Chondrocyte (in vitro differentiated cells): Measurements from ENCODE around the gene ELOVL1. TPM values are rescaled to one million over a fixed set of nuclear protein-coding genes. Genes with fewer than 3 reads are reported as not detected.

Source experiments
- DNase-seq: peaks from one replicate; pipeline ENCODE4 v3.0.0; 2021; ENCODE audit warnings: mixed read lengths, low spot score
- H3K27ac Mint-ChIP-seq: one replicate; pipeline ENCODE4 v1.8.0; 2021; ENCODE audit warnings: mild to moderate bottlenecking, moderate library complexity, mixed read lengths; ENCODE audit not compliant: unreplicated experiment
- H3K27me3 Mint-ChIP-seq: 2 replicates; pipeline ENCODE4 v1.8.0; 2021; ENCODE audit warnings: low read depth, mixed read lengths
- H3K36me3 Mint-ChIP-seq: 2 replicates; pipeline ENCODE4 v1.8.0; 2021; ENCODE audit warnings: low read depth, mixed read lengths
- H3K4me1 Mint-ChIP-seq: 2 replicates; pipeline ENCODE4 v1.8.0; 2021; ENCODE audit warnings: low read depth, mild to moderate bottlenecking, mixed read lengths
- H3K4me3 Mint-ChIP-seq: one replicate; pipeline ENCODE4 v1.8.0; 2021; ENCODE audit warnings: mild to moderate bottlenecking, moderate library complexity, mixed read lengths; ENCODE audit not compliant: unreplicated experiment
- H3K9me3 Mint-ChIP-seq: 2 replicates; pipeline ENCODE4 v1.8.0; 2021; ENCODE audit warnings: low read depth, mixed read lengths
- CTCF ChIP-seq: fragments of 200-600 bp; sonication (generic); IDR thresholded peaks from 2 replicates; pipeline ENCODE4 v1.5.0; 2021; ENCODE audit warnings: antibody characterized with exemption, mild to moderate bottlenecking, moderate library complexity
- microRNA-seq: library from miRNA; unstranded; fragments of <30 nt; microRNA quantifications from one replicate; pipeline ENCODE4 v1.2.0, GENCODE V29; 2020; ENCODE audit warnings: borderline number of aligned reads
- total RNA-seq: library from RNA; stranded (reverse); gene quantifications from 3 replicates; pipeline ENCODE4 v1.2.1, GENCODE V29; 2021

The ELOVL1 gene
- total RNA-seq, 1 donor from 2014 or later: 103 TPM

GRCh38 chr1:43315481-43315880, 52.3 kb downstream of the ELOVL1 start:
- no peaks in the 10 kb centered on the region for H3K4me1 Mint-ChIP-seq
- no peaks in the 10 kb centered on the region for H3K36me3 Mint-ChIP-seq
- no peak for DNase-seq
- H3K27me3 Mint-ChIP-seq: no peaks in the 10 kb centered on the region
- no peak overlapping the region for H3K27ac Mint-ChIP-seq
- no peaks in the 10 kb centered on the region for H3K9me3 Mint-ChIP-seq
- no peak overlapping the region for H3K4me3 Mint-ChIP-seq
- TF ChIP-seq CTCF: no peak

GRCh38 chr1:43314233-43314632, 53.6 kb downstream of the ELOVL1 start:
- Mint-ChIP-seq H3K4me1 (no peaks in the 10 kb centered on the region), H3K27ac (no peak overlapping the region), H3K36me3 (no peaks in the 10 kb centered on the region), H3K27me3 (no peaks in the 10 kb centered on the region), H3K4me3 (no peak overlapping the region), H3K9me3 (no peaks in the 10 kb centered on the region)
- peak; percentile 33 for DNase-seq
- TF ChIP-seq CTCF: no peak

- Mint-ChIP-seq H3K4me3 (no peak overlapping the region), H3K9me3 (no peaks in the 10 kb centered on the region), H3K36me3 (no peaks in the 10 kb centered on the region), H3K27ac (no peak overlapping the region), H3K4me1 (no peaks in the 10 kb centered on the region), H3K27me3 (no peaks in the 10 kb centered on the region)
- peak; percentile 60 for DNase-seq
- no peak for TF ChIP-seq CTCF
Measured at GRCh38 chr1:43313771-43314170, 54.0 kb downstream of the ELOVL1 start.

Small RNA genes within 50 kb of the gene (microRNA-seq; reads per million reads assigned to microRNA genes)
- gene MIR6734: 5.0 reads per million

Other genes starting within 250 kb of the ELOVL1 start
- 34.5 to 40.7 TPM (median 36.1 TPM) in 3 replicates for gene EBNA1BP2, start 195.7 kb downstream of the ELOVL1 start, total RNA-seq
- 0.10 to 0.19 TPM (median 0.15 TPM) in 3 replicates for gene CFAP57, start 195.7 kb downstream of the ELOVL1 start, total RNA-seq
- not detected in 3 replicates for gene TMEM125, start 98.0 kb downstream of the ELOVL1 start, total RNA-seq
- gene C1orf210, start 82.4 kb downstream of the ELOVL1 start, total RNA-seq: not detected in 3 replicates
- gene TIE1, start 67.0 kb downstream of the ELOVL1 start, total RNA-seq: not detected in 3 replicates
- not detected in 3 replicates for gene MPL, start 30.2 kb downstream of the ELOVL1 start, total RNA-seq
- gene CDC20, start 9.0 kb downstream of the ELOVL1 start, total RNA-seq: 14.4 to 16.9 TPM (median 14.5 TPM) in 3 replicates
- gene MED8, start 21.8 kb upstream of the ELOVL1 start, total RNA-seq: 48.3 to 48.6 TPM (median 48.4 TPM) in 3 replicates
- 29.3 to 64.0 TPM (median 33.6 TPM) in 3 replicates for gene SZT2, start 21.9 kb upstream of the ELOVL1 start, total RNA-seq
- gene HYI, start 85.9 kb upstream of the ELOVL1 start, total RNA-seq: 27.7 to 29.9 TPM (median 28.6 TPM) in 3 replicates
- gene PTPRF, start 162.9 kb upstream of the ELOVL1 start, total RNA-seq: 54.6 to 66.7 TPM (median 62.0 TPM) in 3 replicates